Panc1 (cell line): ENCODE results near the gene GPR149.

Experiments used
- CTCF ChIP-seq: fragments of 450-650 bp; IDR thresholded peaks from 2 replicates; pipeline ENCODE4 v1.5.1; 2017; ENCODE audit warnings: mild to moderate bottlenecking
- POLR2AphosphoS5 ChIP-seq: IDR thresholded peaks from 2 replicates; pipeline ENCODE4 v1.6.1; 2012; ENCODE audit warnings: mild to moderate bottlenecking, low read depth, low read length, moderate library complexity
- SIN3A ChIP-seq: IDR thresholded peaks from 2 replicates; pipeline ENCODE4 v1.6.1; 2012; ENCODE audit warnings: low read depth, mild to moderate bottlenecking, low read length, moderate library complexity, borderline replicate concordance; ENCODE audit not compliant: insufficient read depth

- TF ChIP-seq CTCF (no peak), POLR2AphosphoS5 (no peak), SIN3A (no peak)
These were observed 7.3 kb downstream of the GPR149 start for GRCh38 chr3:154422694-154423093.
